ENCODE results near the gene CIPC.

DNA sequence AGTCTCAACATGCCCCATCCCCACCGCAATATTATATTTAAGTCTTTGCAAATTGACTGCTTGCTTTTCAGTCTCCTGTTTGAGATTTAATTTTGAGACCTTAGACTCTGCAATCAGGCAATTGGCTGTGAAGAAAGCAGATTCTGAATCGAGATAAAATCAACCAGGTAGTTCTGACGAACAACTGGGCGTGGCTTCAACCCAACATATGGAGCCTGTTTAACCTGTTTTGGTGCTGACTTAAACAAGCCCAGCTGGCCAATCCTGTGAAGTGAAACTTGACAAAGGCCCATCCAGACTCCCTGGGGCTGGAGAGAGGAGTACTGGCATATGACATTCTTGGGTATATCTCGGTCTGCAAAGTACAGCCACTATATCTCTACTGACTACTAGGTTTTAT, 9.8 kb upstream of the CIPC start:
- TF ChIP-seq, protein P1, sequence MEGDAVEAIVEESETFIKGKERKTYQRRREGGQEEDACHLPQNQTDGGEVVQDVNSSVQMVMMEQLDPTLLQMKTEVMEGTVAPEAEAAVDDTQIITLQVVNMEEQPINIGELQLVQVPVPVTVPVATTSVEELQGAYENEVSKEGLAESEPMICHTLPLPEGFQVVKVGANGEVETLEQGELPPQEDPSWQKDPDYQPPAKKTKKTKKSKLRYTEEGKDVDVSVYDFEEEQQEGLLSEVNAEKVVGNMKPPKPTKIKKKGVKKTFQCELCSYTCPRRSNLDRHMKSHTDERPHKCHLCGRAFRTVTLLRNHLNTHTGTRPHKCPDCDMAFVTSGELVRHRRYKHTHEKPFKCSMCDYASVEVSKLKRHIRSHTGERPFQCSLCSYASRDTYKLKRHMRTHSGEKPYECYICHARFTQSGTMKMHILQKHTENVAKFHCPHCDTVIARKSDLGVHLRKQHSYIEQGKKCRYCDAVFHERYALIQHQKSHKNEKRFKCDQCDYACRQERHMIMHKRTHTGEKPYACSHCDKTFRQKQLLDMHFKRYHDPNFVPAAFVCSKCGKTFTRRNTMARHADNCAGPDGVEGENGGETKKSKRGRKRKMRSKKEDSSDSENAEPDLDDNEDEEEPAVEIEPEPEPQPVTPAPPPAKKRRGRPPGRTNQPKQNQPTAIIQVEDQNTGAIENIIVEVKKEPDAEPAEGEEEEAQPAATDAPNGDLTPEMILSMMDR (conservative IDR thresholded peaks at IDR 0.05; ENCODE audit: low read depth, low read length), result no peak
- no peak for TF ChIP-seq SMC3 (IDR thresholded peaks at IDR 0.05; ENCODE audit: low read depth, low read length)
- TF ChIP-seq CEBPB (IDR thresholded peaks at IDR 0.05; ENCODE audit: low read depth, low read length), result no peak
- TF ChIP-seq, protein P2, sequence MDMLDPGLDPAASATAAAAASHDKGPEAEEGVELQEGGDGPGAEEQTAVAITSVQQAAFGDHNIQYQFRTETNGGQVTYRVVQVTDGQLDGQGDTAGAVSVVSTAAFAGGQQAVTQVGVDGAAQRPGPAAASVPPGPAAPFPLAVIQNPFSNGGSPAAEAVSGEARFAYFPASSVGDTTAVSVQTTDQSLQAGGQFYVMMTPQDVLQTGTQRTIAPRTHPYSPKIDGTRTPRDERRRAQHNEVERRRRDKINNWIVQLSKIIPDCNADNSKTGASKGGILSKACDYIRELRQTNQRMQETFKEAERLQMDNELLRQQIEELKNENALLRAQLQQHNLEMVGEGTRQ (IDR thresholded peaks at IDR 0.05; ENCODE audit: low read depth, low read length), result no peak

All from IMR-90 (cell line).